ENCODE data around the gene LPIN1. TPM values are rescaled to one million over a fixed set of nuclear protein-coding genes. Genes with fewer than 3 reads are reported as not detected.

LPIN1 gene
- total and polyA plus RNA-seq, 2 of the 13 experiments (the other 11 are each of a cell fraction or from before 2014, with no cell fraction given): 9.7 to 19.4 TPM

DNA sequence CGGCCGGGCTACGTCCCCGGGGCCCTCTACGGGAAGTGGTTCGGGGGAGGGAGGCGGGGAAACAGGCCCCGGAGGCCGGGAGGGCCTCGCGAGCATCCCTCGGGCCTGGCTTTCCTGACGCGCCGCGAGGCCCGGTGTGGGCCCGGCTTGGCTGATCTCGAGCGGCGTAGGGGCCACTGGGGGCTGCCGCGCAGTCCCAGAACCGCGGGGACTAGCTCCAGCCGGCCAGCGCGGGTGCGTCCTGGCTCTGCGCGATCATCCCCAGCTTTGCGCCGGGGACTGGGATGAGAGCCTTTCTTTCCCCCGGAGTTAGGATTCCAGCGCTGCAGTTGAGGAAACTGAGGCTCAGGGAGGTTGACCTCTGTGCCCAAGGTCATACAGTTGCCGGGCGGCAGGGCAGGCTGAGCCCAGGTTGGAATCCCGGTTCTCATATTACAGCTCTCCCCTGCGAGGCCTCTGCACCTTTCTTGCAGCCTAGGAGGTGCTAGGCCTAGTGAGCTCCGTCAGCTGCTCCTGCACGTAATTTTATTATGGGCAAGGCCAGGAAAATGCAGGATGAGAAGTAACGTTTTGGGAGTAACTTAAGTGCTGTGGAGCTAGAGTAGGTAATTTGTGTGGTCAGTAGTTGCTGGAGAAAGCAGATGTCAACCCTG, 501 bp downstream of the LPIN1 start (continued):
- TF ChIP-seq ZNF317 (CRISPR knock-in tag; IDR thresholded peaks at IDR 0.05) (no peak), ZNF563 (CRISPR knock-in tag; IDR thresholded peaks at IDR 0.05) (peak; percentile 81), HNRNPUL1 (IDR thresholded peaks at IDR 0.05; ENCODE audit: low read depth, low read length) (no peak), ZBTB42 (CRISPR knock-in tag; IDR thresholded peaks at IDR 0.05) (0 out of 2 replicates have a peak, but pooled peaks have one; percentile 70), CBX1 (IDR thresholded peaks at IDR 0.05; ENCODE audit: low read depth) (no peak), ETV5 (CRISPR knock-in tag; IDR thresholded peaks at IDR 0.05; ENCODE audit: borderline replicate concordance) (no peak), ADNP (CRISPR knock-in tag; IDR thresholded peaks at IDR 0.05) (no peak), KDM6A (CRISPR knock-in tag; IDR thresholded peaks at IDR 0.05; ENCODE audit: low read depth) (no peak), HES4 (CRISPR knock-in tag; IDR thresholded peaks at IDR 0.05; ENCODE audit: borderline replicate concordance) (peak; percentile 64; the same call in 1 of the 2 replicates), HMGA1 (CRISPR knock-in tag; conservative IDR thresholded peaks at IDR 0.05) (no peak), HDAC6 (IDR thresholded peaks at IDR 0.05; ENCODE audit: low read depth, low read length) (no peak), ZEB1 (IDR thresholded peaks at IDR 0.05; ENCODE audit: insufficient replicate concordance, low read depth) (no peak), ZSCAN29 (CRISPR knock-in tag; conservative IDR thresholded peaks at IDR 0.05) (no peak), YEATS4 (CRISPR knock-in tag; IDR thresholded peaks at IDR 0.05; ENCODE audit: borderline replicate concordance) (peak; percentile 58)
- TF ChIP-seq, protein P1, sequence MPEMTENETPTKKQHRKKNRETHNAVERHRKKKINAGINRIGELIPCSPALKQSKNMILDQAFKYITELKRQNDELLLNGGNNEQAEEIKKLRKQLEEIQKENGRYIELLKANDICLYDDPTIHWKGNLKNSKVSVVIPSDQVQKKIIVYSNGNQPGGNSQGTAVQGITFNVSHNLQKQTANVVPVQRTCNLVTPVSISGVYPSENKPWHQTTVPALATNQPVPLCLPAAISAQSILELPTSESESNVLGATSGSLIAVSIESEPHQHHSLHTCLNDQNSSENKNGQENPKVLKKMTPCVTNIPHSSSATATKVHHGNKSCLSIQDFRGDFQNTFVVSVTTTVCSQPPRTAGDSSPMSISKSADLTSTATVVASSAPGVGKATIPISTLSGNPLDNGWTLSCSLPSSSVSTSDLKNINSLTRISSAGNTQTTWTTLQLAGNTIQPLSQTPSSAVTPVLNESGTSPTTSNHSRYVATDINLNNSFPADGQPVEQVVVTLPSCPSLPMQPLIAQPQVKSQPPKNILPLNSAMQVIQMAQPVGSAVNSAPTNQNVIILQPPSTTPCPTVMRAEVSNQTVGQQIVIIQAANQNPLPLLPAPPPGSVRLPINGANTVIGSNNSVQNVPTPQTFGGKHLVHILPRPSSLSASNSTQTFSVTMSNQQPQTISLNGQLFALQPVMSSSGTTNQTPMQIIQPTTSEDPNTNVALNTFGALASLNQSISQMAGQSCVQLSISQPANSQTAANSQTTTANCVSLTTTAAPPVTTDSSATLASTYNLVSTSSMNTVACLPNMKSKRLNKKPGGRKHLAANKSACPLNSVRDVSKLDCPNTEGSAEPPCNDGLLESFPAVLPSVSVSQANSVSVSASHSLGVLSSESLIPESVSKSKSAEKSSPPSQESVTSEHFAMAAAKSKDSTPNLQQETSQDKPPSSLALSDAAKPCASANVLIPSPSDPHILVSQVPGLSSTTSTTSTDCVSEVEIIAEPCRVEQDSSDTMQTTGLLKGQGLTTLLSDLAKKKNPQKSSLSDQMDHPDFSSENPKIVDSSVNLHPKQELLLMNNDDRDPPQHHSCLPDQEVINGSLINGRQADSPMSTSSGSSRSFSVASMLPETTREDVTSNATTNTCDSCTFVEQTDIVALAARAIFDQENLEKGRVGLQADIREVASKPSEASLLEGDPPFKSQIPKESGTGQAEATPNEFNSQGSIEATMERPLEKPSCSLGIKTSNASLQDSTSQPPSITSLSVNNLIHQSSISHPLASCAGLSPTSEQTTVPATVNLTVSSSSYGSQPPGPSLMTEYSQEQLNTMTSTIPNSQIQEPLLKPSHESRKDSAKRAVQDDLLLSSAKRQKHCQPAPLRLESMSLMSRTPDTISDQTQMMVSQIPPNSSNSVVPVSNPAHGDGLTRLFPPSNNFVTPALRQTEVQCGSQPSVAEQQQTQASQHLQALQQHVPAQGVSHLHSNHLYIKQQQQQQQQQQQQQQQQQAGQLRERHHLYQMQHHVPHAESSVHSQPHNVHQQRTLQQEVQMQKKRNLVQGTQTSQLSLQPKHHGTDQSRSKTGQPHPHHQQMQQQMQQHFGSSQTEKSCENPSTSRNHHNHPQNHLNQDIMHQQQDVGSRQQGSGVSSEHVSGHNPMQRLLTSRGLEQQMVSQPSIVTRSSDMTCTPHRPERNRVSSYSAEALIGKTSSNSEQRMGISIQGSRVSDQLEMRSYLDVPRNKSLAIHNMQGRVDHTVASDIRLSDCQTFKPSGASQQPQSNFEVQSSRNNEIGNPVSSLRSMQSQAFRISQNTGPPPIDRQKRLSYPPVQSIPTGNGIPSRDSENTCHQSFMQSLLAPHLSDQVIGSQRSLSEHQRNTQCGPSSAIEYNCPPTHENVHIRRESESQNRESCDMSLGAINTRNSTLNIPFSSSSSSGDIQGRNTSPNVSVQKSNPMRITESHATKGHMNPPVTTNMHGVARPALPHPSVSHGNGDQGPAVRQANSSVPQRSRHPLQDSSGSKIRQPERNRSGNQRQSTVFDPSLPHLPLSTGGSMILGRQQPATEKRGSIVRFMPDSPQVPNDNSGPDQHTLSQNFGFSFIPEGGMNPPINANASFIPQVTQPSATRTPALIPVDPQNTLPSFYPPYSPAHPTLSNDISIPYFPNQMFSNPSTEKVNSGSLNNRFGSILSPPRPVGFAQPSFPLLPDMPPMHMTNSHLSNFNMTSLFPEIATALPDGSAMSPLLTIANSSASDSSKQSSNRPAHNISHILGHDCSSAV (CRISPR knock-in tag; IDR thresholded peaks at IDR 0.05; ENCODE audit: borderline replicate concordance): no peak
- TF ChIP-seq, protein P2, sequence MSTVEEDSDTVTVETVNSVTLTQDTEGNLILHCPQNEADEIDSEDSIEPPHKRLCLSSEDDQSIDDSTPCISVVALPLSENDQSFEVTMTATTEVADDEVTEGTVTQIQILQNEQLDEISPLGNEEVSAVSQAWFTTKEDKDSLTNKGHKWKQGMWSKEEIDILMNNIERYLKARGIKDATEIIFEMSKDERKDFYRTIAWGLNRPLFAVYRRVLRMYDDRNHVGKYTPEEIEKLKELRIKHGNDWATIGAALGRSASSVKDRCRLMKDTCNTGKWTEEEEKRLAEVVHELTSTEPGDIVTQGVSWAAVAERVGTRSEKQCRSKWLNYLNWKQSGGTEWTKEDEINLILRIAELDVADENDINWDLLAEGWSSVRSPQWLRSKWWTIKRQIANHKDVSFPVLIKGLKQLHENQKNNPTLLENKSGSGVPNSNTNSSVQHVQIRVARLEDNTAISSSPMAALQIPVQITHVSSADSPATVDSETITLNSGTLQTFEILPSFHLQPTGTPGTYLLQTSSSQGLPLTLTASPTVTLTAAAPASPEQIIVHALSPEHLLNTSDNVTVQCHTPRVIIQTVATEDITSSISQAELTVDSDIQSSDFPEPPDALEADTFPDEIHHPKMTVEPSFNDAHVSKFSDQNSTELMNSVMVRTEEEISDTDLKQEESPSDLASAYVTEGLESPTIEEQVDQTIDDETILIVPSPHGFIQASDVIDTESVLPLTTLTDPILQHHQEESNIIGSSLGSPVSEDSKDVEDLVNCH (CRISPR knock-in tag; IDR thresholded peaks at IDR 0.05): no peak
- TF ChIP-seq, protein P3, sequence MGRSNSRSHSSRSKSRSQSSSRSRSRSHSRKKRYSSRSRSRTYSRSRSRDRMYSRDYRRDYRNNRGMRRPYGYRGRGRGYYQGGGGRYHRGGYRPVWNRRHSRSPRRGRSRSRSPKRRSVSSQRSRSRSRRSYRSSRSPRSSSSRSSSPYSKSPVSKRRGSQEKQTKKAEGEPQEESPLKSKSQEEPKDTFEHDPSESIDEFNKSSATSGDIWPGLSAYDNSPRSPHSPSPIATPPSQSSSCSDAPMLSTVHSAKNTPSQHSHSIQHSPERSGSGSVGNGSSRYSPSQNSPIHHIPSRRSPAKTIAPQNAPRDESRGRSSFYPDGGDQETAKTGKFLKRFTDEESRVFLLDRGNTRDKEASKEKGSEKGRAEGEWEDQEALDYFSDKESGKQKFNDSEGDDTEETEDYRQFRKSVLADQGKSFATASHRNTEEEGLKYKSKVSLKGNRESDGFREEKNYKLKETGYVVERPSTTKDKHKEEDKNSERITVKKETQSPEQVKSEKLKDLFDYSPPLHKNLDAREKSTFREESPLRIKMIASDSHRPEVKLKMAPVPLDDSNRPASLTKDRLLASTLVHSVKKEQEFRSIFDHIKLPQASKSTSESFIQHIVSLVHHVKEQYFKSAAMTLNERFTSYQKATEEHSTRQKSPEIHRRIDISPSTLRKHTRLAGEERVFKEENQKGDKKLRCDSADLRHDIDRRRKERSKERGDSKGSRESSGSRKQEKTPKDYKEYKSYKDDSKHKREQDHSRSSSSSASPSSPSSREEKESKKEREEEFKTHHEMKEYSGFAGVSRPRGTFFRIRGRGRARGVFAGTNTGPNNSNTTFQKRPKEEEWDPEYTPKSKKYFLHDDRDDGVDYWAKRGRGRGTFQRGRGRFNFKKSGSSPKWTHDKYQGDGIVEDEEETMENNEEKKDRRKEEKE (IDR thresholded peaks at IDR 0.05): no peak
